Fibroblast of lung (primary cell): ENCODE data around the gene TAF6L.

Source experiments
- EZH2 ChIP-seq: IDR thresholded peaks from 2 replicates; pipeline ENCODE4 v1.5.1; 2012; ENCODE audit warnings: low read length, control low read depth, mild to moderate bottlenecking; ENCODE audit errors: missing control alignments
- TF ChIP-seq, protein P1 (sequence below), 2 donors: IDR thresholded peaks in 1 of 2; conservative IDR thresholded peaks in 1 of 2; 1 replicate in 1 of 2; 2 replicates in 1 of 2; pipeline ENCODE4 v1.5.1; 2011 to 2012; ENCODE audit warnings: low read length in 2 of 2, control low read depth in 1 of 2, inconsistent platforms in 1 of 2, low read depth in 1 of 2, mild to moderate bottlenecking in 1 of 2

DNA sequence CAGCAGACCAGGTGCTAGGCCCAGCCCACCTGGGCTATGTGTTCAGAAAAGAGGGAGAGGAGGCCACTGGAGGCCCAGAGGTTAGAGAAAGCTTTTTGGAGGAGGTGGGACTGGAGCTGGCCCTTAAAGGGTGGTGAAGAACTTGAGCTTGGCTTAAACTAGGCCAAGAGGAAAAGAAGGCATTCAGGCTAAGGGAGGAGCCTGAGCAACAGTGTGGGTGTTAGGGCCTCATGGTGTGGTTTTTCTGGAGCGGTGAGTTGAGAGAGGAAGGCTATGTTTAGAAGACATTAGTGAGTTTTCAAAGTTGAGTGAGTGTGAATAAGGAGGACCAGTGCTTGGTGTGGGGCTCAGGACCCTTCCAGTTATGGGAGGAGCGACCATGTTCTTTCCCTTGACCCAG, 6.2 kb downstream of the TAF6L start:
- TF ChIP-seq, protein P1, sequence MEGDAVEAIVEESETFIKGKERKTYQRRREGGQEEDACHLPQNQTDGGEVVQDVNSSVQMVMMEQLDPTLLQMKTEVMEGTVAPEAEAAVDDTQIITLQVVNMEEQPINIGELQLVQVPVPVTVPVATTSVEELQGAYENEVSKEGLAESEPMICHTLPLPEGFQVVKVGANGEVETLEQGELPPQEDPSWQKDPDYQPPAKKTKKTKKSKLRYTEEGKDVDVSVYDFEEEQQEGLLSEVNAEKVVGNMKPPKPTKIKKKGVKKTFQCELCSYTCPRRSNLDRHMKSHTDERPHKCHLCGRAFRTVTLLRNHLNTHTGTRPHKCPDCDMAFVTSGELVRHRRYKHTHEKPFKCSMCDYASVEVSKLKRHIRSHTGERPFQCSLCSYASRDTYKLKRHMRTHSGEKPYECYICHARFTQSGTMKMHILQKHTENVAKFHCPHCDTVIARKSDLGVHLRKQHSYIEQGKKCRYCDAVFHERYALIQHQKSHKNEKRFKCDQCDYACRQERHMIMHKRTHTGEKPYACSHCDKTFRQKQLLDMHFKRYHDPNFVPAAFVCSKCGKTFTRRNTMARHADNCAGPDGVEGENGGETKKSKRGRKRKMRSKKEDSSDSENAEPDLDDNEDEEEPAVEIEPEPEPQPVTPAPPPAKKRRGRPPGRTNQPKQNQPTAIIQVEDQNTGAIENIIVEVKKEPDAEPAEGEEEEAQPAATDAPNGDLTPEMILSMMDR (conservative IDR thresholded peaks at IDR 0.05 in 1 of 2, IDR thresholded peaks at IDR 0.05 in 1 of 2; ENCODE audit: low read depth in 1 of 2, low read length in 2 of 2): no peak
- no peak for TF ChIP-seq EZH2
